ENCODE results near the gene SPTBN5.

GRCh38 chr15:41901431-41901830 is 7.6 kb upstream of the SPTBN5 start:
- TF ChIP-seq EZH2phosphoT487 (IDR thresholded peaks at IDR 0.05; ENCODE audit: borderline replicate concordance) (no peak), CTCF (conservative IDR thresholded peaks at IDR 0.05; ENCODE audit: low read length) (no peak)

Measured in Loucy (cell line).